GM12872 (cell line): Measurements from ENCODE around the gene CASP9.

Experiments used
- TF ChIP-seq, protein P1 (sequence below): IDR thresholded peaks from 3 replicates; pipeline ENCODE4 v1.5.1; 2011; ENCODE audit warnings: low read depth, mild to moderate bottlenecking, low read length, moderate library complexity; ENCODE audit not compliant: insufficient read depth

Gene CASP9

DNA sequence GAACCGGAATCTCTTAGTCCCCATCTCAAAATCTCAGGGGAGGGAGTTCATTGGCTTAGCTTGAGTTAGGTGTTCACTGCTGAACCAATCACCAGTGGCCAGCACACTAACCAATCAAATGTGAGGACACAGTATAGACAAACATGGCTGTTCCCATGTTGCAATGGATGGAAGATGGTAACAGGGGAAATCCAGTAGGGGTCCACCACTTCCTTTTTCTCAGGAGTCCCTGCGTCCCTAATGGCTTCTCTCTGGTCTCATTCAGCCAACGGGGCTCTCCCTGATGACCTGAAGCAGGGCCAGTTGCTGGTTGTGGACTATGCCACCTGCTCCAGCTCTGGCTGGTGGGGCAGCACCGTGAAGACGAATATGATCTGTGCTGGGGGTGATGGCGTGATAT, 38.4 kb downstream of the CASP9 start:
- TF ChIP-seq, protein P1, sequence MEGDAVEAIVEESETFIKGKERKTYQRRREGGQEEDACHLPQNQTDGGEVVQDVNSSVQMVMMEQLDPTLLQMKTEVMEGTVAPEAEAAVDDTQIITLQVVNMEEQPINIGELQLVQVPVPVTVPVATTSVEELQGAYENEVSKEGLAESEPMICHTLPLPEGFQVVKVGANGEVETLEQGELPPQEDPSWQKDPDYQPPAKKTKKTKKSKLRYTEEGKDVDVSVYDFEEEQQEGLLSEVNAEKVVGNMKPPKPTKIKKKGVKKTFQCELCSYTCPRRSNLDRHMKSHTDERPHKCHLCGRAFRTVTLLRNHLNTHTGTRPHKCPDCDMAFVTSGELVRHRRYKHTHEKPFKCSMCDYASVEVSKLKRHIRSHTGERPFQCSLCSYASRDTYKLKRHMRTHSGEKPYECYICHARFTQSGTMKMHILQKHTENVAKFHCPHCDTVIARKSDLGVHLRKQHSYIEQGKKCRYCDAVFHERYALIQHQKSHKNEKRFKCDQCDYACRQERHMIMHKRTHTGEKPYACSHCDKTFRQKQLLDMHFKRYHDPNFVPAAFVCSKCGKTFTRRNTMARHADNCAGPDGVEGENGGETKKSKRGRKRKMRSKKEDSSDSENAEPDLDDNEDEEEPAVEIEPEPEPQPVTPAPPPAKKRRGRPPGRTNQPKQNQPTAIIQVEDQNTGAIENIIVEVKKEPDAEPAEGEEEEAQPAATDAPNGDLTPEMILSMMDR: no peak

DNA sequence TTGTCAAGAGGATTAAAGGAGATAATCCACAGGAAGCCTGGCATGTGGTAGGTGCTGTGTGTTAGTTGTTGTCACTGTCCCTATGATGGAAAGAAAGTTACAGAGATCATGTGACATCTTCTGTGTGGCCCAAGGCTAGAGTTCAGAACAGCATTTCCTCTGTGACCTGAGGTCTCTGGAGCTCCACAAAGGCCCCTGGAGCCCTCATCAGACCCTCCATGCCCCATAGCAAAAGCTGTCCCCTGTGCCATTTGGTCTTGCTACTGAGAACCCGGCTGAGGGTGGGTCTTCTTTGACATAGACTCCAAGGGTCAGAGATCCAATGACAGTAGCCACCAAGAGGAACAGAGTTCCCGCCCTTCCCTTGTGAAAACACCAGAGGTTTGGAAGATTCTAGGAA, 40.0 kb downstream of the CASP9 start:
- TF ChIP-seq, protein P1: no peak

- TF ChIP-seq, protein P1: no peak
These were observed 44.2 kb downstream of the CASP9 start for GRCh38 chr1:15479654-15480347.

- TF ChIP-seq, protein P1: no peak
These were observed 46.3 kb downstream of the CASP9 start for GRCh38 chr1:15477646-15478212.

DNA sequence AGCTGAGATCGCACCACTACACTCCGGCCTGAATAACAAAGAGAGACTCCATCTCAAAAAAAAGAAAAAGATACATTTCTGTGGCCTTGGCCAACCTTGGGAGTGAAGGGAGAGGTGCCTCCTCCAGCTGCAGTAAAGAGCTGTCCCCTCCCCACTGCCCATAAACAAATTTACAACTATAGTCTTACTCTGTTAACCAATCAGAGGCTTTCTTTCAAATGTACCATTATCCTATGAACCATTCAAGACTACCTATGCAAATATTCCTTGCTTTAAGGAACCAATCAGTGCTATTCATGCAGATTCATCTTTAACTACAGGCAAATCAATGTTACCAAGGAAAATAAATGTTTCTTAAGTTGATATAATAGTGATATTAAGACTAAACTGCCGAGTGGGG, 47.1 kb downstream of the CASP9 start:
- TF ChIP-seq, protein P1: no peak

- TF ChIP-seq, protein P1: no peak
These were observed 48.2 kb downstream of the CASP9 start, which contains the start of gene CELA2B for GRCh38 chr1:15475752-15476314. TSS of gene CELA2B (plus strand) at chr1:15476104. CDS start at chr1:15476126, 22 bp downstream.

GRCh38 chr1:15472587-15472986, 51.4 kb downstream of the CASP9 start:
- TF ChIP-seq, protein P1: no peak
